Activated CD8-positive, alpha-beta T cell treated with anti-CD3 and anti-CD28 coated beads, Interleukin-2, amount 10 ng/mL, durations not matched to agents 7 days and 5 days (primary cell): ENCODE results near the gene SYCE1. TPM values are rescaled to one million over a fixed set of nuclear protein-coding genes. Genes with fewer than 3 reads are reported as not detected.
"Not testable (repeated sequence)": the region's sequence is repeated elsewhere in the genome, so short reads cannot be mapped to it uniquely, and the experiment has no call there.

Experiments
- ATAC-seq: fragments of 150-1000 bp; cut with Tn5 transposase; one replicate; pipeline ENCODE4 v1.10.0; 2021; ENCODE audit warnings: moderate library complexity
- CTCF ChIA-PET: fragments of 350-600 bp; sonication (Branson Sonifier 250); formaldehyde crosslinking; loops from one replicate; lab custom pipeline; 2021; ENCODE audit warnings: antibody characterized with exemption; lab: Charles Lee
- POLR2A ChIA-PET: fragments of 350-600 bp; sonication (Branson Sonifier 250); formaldehyde crosslinking; loops from one replicate; lab custom pipeline; 2021; ENCODE audit warnings: antibody characterized with exemption; lab: Charles Lee
- DNase-seq: peaks from one replicate; pipeline ENCODE4 v3.0.0-alpha.2; 2020
- H3K27ac Mint-ChIP-seq: one replicate; pipeline ENCODE4 v1.8.0; 2021; ENCODE audit warnings: mild to moderate bottlenecking, mixed read lengths
- H3K27me3 Mint-ChIP-seq: one replicate; pipeline ENCODE4 v1.8.0; 2021; ENCODE audit warnings: low read depth, mixed read lengths
- H3K36me3 Mint-ChIP-seq: one replicate; pipeline ENCODE4 v1.8.0; 2021; ENCODE audit warnings: low read depth, mixed read lengths
- H3K4me1 Mint-ChIP-seq: one replicate; pipeline ENCODE4 v1.8.0; 2021; ENCODE audit warnings: low read depth, mixed read lengths
- H3K4me3 Mint-ChIP-seq: one replicate; pipeline ENCODE4 v1.8.0; 2021; ENCODE audit warnings: mild to moderate bottlenecking, mixed read lengths
- H3K9me3 Mint-ChIP-seq: one replicate; pipeline ENCODE4 v1.8.0; 2022; ENCODE audit warnings: mixed read lengths; ENCODE audit not compliant: insufficient read depth
- total RNA-seq, 2 experiments: library from RNA; stranded (reverse); gene quantifications; one replicate each; pipeline ENCODE4 v1.2.3, GENCODE V29; 2021

The SYCE1 gene
- total RNA-seq, 2 experiments from 2014 or later, result 0.21 TPM; not detected in 1

DNA sequence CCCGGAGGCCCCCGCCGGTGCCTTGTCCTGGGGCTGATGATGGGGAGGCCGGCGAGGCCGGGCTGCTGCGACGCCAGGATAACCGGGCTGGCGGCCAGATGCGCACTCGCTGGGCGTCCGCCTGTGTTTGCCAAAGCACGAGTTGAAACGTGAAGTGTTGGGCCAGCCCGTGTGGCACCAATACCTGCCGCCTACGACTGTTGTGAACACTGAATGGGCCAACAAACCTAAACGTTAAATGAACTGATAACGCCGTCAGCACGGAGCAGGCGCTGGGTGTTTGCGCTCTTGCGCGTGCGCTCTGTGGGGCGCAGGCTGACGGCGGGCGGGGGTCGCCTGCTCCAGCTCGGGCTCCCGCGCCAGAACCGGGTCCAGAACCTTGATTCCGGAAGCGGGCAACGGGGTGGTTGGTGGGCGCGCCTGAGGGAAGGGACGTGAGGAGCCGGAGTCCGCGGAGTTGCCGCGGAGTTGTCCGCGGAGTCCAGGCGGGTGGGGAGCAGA is 37.6 kb downstream of the SYCE1 start:
- Mint-ChIP-seq H3K4me1 (peaks cover 21% of the 10 kb centered on the region), H3K27ac (no peak overlapping the region), H3K9me3 (peaks cover 10% of the 10 kb centered on the region), H3K36me3 (no peaks in the 10 kb centered on the region), H3K4me3 (no peak overlapping the region), H3K27me3 (peaks cover 51% of the 10 kb centered on the region)
- ChIA-PET CTCF (no interaction called here), POLR2A (no interaction called here)
- DNase-seq, result no peak
- ATAC-seq, result no peak

DNA sequence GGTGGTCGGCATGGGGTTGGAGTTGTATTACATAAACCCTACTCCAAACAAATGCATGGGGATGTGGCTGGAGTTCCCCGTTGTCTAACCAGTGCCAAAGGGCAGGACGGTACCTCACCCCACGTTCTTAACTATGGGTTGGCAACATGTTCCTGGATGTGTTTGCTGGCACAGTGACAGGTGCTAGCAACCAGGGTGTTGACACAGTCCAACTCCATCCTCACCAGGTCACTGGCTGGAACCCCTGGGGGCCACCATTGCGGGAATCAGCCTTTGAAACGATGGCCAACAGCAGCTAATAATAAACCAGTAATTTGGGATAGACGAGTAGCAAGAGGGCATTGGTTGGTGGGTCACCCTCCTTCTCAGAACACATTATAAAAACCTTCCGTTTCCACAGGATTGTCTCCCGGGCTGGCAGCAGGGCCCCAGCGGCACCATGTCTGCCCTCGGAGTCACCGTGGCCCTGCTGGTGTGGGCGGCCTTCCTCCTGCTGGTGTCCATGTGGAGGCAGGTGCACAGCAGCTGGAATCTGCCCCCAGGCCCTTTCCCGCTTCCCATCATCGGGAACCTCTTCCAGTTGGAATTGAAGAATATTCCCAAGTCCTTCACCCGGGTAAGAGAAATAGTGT is 38.3 kb downstream of the SYCE1 start, which contains the start of gene CYP2E1:
CYP2E1 (plus strand) TSS at position 407 of the 632 bp plus-strand sequence; CDS start at position 440, 33 bp downstream.
- Mint-ChIP-seq H3K4me3 (no peak within 1 kb of the TSS), H3K9me3 (peaks cover 15% of the 10 kb centered on the region), H3K27me3 (peaks cover 54% of the 10 kb centered on the region), H3K4me1 (peaks cover 21% of the 10 kb centered on the region), H3K27ac (no peak within 1 kb of the TSS), H3K36me3 (no peaks in the 10 kb centered on the region)
- no peak for ATAC-seq
- ChIA-PET CTCF (no interaction called here), POLR2A (no interaction called here)
- no peak for DNase-seq

DNA sequence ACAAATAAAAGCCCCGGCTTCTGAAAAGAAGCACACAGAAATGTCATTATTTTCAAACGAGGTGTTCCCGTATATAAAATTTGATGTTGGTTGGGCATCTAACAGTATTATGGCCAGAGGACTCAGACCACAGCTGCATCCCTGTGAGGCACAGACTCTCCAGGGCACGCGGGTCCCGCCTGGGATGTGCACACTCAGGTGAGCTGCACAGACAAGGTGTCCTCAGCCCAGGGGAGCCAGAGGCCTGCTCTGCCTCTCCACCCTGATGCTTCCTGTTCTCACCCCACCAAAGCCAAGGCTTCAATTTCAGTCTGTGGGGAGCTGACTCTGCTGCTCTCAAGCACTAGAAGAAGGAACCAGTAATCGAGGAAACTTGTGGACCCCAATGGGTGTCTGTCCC is 39.9 kb downstream of the SYCE1 start:
- no peak for ATAC-seq
- CTCF ChIA-PET, result no interaction called here
- H3K4me3 Mint-ChIP-seq, result no peak overlapping the region
- peaks cover 51% of the 10 kb centered on the region for H3K27me3 Mint-ChIP-seq
- peaks cover 15% of the 10 kb centered on the region for H3K9me3 Mint-ChIP-seq
- POLR2A ChIA-PET, result no interaction called here
- H3K4me1 Mint-ChIP-seq, result peaks cover 22% of the 10 kb centered on the region
- no peak for DNase-seq
- H3K27ac Mint-ChIP-seq, result no peak overlapping the region
- H3K36me3 Mint-ChIP-seq, result no peaks in the 10 kb centered on the region

DNA sequence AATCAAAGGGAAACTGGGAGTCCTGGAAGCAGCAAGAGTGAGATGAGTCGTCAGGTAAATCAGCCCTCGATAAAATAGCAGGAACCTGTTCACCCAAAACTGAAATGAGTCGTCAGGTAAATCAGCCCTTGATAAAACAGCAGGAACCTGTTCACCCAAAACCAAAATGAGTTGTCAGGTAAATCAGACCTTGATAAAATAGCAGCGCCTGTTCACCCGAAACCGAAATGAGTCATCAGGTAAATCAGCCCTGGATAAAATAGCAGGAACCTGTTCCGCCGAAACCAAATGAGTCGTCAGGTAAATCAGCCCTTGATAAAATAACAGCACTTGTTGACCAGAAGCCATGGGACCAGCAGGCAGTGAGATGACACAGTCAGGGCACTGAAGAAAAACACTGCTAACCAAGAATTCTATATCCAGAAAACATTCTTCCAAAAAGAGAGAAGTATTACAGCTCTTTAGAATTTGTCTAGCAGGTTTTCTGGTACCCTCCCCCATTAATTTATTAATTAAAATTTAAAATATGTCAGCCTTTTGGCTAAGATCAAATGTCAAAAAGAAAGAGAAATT is 41.7 kb downstream of the SYCE1 start:
- no peaks in the 10 kb centered on the region for H3K36me3 Mint-ChIP-seq
- no peak overlapping the region for H3K4me3 Mint-ChIP-seq

DNA sequence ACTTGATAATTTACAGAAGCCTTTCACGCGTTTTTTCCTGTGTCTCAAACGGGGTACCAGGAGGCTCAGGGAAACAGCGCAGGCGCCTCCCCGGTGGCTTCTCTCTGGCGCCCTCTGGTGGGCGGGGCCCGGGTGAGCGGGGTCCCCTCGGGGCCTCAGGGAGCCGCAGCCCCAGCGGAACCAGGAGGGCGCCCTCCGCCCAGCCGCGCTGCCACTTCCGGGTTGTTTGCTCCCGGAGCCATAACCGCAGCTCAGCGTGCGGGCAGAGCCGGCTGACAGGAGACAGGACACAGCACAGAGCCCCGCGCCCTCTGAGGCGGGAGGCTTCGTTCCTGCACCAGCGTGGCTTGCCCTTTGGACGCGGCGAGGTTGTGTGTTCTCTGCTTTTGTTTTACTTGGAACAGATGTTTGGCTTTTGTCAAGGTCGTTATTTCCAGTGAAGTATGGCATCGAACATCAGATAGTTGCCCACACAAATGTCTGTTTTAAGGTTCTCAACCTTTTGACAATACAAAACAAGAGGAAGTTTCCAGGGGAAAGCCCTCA is 45.1 kb downstream of the SYCE1 start:
- CTCF ChIA-PET, result interaction anchor here (0.5 to 4.3 kb wide), 7 partner anchors 10 to 261 kb away, joined by 3 to 29 read pairs (median 3); no protein-coding TSS in a partner anchor
- POLR2A ChIA-PET, result no interaction called here
- peak; percentile 100 for ATAC-seq
- H3K27ac Mint-ChIP-seq, result no peak overlapping the region
- H3K9me3 Mint-ChIP-seq, result peaks cover 15% of the 10 kb centered on the region
- H3K4me1 Mint-ChIP-seq, result peaks cover 11% of the 10 kb centered on the region
- peak; percentile 92 for DNase-seq
- H3K36me3 Mint-ChIP-seq, result no peaks in the 10 kb centered on the region
- H3K4me3 Mint-ChIP-seq, result peak overlapping the region; percentile 47
- peaks cover 29% of the 10 kb centered on the region for H3K27me3 Mint-ChIP-seq

More for the DNA sequence above, 41.7 kb downstream of the SYCE1 start:
- Mint-ChIP-seq H3K27me3 (peaks cover 37% of the 10 kb centered on the region), H3K27ac (no peak overlapping the region), H3K9me3 (peaks cover 15% of the 10 kb centered on the region), H3K4me1 (peaks cover 14% of the 10 kb centered on the region)
- DNase-seq (no peak), ATAC-seq (no peak)
- POLR2A ChIA-PET, result no interaction called here
- CTCF ChIA-PET, result no interaction called here

DNA sequence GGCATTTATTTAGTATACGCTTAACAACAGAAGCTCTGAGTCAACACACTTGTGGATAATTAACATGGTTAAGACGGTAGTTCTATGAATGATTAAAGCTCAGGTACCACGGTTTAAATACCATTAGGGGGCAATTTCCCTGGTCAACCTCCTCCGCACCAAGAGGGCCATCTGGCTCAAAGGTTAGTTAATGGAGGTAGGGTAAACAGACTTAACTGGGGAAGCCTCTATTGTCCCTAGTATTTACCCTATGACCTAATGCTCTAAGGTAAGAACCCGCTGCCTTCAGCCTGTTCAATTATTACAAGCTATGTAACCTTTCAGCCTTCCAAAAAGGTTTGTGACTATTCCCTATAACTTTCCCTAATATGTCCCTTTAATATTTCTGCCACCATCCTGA is 46.9 kb downstream of the SYCE1 start:
- not testable (repeated sequence) for H3K4me3 Mint-ChIP-seq, H3K27ac Mint-ChIP-seq

DNA sequence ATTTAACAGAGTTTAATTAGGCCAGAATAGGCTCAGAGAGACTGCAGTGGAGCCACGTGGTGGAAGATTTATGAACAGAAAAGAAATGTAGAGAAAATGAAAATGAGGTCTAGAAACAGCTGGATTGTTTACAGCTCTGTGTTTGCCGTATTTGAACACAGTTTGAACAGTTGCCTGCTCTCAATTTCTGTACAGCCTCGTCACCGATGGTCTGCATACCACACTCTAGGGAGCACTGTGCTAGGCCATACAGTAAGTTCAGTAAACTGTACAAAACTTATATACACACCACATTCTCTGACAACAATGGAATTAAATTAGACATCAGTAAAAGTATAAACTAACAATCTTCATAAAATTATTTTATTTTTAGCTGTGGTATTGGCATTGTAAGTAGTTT is 49.3 kb downstream of the SYCE1 start:
- H3K36me3 Mint-ChIP-seq, result no peaks in the 10 kb centered on the region
- ChIA-PET CTCF (interaction anchor here (1.0 to 2.1 kb wide), 4 partner anchors 73 to 186 kb away, joined by 3 to 7 read pairs (median 4); no protein-coding TSS in a partner anchor), POLR2A (no interaction called here)
- no peak overlapping the region for H3K27ac Mint-ChIP-seq
- H3K4me1 Mint-ChIP-seq, result peaks cover 11% of the 10 kb centered on the region
- no peak for DNase-seq
- peaks cover 40% of the 10 kb centered on the region for H3K27me3 Mint-ChIP-seq
- no peaks in the 10 kb centered on the region for H3K9me3 Mint-ChIP-seq
- no peak for ATAC-seq
- H3K4me3 Mint-ChIP-seq, result no peak overlapping the region

More for the DNA sequence above, 46.9 kb downstream of the SYCE1 start:
- H3K4me1 Mint-ChIP-seq, result peaks cover 11% of the 10 kb centered on the region
- DNase-seq, ATAC-seq, POLR2A ChIA-PET, H3K36me3 Mint-ChIP-seq: not testable (repeated sequence)
- peaks cover 35% of the 10 kb centered on the region for H3K27me3 Mint-ChIP-seq
- H3K9me3 Mint-ChIP-seq, result peaks cover 12% of the 10 kb centered on the region
- CTCF ChIA-PET, result interaction anchor here (1.7 to 4.3 kb wide), 2 partner anchors 80 to 189 kb away, joined by 4 to 29 read pairs; no protein-coding TSS in a partner anchor

DNA sequence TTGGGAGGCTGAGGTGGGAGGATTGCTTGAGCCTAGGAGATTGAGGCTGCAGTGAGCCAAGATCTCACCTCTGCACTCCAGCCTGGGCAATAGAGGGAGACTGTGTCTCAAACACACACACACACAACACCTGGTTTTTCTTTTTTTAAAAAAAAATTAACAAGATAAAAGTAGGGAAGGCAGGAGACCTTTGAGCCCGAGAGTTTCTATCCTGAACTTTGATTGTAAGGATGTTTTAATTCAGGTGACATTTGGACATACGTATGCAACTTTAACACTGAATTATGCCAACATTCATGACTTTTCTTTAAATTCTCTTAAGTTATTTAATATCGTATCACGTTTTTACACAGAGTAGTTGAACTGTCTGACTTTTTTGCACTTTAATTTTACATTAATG is 49.9 kb downstream of the SYCE1 start:
- Mint-ChIP-seq H3K4me1 (peaks cover 9% of the 10 kb centered on the region), H3K9me3 (no peaks in the 10 kb centered on the region), H3K27ac (no peak overlapping the region), H3K27me3 (peaks cover 40% of the 10 kb centered on the region), H3K36me3 (no peaks in the 10 kb centered on the region), H3K4me3 (no peak overlapping the region)
- ChIA-PET POLR2A (no interaction called here), CTCF (interaction anchor here (1.0 to 2.1 kb wide), 4 partner anchors 73 to 186 kb away, joined by 3 to 7 read pairs (median 4); no protein-coding TSS in a partner anchor)
- DNase-seq (no peak), ATAC-seq (no peak)

DNA sequence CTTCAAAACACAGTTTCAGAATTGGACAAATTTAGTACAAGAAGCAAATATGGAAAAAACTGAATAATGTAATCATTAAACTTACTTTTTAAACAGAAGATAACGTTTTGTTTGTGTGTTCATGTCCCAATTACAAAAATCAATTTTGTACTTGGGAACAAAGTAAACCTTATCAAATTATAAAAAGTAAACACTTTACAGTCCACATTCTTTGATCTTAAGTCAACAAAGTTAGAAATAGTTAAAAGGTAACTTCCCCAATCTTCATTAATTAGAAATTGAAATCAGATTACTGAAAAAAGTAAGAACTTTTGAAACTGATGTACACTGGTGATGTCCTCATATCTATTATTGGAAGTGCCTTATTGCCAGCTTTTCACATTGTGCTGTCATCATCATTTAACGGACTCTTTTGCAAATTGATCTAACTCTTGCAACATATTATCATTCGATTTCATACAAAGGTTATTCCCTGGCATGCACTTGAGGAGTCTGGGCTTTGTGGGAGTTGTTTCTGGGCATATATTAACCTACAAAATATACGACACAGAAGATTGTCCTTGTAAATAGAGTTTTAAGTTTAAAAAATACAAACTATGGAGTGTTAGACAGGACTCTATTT is 53.4 kb downstream of the SYCE1 start:
- H3K4me3 Mint-ChIP-seq, result no peak overlapping the region
- no peak overlapping the region for H3K27ac Mint-ChIP-seq
- H3K27me3 Mint-ChIP-seq, result peaks cover 42% of the 10 kb centered on the region
- H3K4me1 Mint-ChIP-seq, result no peaks in the 10 kb centered on the region
- no peaks in the 10 kb centered on the region for H3K36me3 Mint-ChIP-seq
- ATAC-seq (no peak), DNase-seq (no peak)
- peaks cover 10% of the 10 kb centered on the region for H3K9me3 Mint-ChIP-seq
- ChIA-PET CTCF (no interaction called here), POLR2A (no interaction called here)

DNA sequence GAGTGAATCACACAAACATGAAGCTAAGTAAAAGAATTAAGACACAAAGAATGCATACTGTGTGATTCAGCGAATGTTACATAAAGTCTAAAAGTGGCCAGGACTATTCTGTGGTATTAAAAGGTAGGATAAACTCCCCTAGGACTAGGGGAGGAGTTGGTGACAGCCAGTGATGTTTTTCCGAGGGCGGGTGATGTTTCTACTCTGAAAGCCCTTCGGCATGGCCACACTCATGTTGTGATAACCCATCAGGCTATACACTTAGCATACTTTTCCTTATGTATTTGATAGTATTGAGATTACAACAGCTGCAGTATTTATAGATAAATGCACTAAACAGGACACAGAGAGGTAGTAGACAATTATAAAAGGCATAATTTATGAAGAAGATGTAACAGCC is 54.0 kb downstream of the SYCE1 start:
- Mint-ChIP-seq H3K36me3 (no peaks in the 10 kb centered on the region), H3K27me3 (peaks cover 40% of the 10 kb centered on the region), H3K27ac (no peak overlapping the region), H3K4me3 (no peak overlapping the region), H3K4me1 (no peaks in the 10 kb centered on the region), H3K9me3 (peaks cover 10% of the 10 kb centered on the region)
- ChIA-PET POLR2A (no interaction called here), CTCF (no interaction called here)
- ATAC-seq, result no peak
- no peak for DNase-seq

DNA sequence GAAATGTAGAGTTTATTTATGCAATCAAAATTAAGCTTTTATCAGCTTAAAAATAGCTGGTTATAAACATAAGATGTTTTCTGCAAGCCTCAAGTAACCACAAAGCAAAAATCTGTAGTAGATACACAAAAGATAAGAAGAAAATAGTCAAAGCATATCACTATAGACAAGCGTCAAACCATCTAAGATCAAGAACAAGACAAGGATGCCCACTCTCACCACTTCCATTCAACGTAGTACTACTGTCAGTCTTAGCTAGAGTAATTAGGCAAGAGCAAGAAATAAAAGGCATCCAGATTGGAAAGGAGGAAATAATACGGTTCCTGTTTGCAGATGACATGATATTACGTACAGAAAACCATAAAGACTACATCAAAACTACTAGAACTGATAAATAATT is 55.7 kb downstream of the SYCE1 start:
- ChIA-PET POLR2A (no interaction called here), CTCF (interaction anchor here (0.9 to 1.9 kb wide), 2 partner anchors 13 to 71 kb away, joined by 4 to 7 read pairs; no protein-coding TSS in a partner anchor)
- no peak overlapping the region for H3K4me3 Mint-ChIP-seq

More for the DNA sequence above, 55.7 kb downstream of the SYCE1 start:
- no peaks in the 10 kb centered on the region for H3K36me3 Mint-ChIP-seq
- ATAC-seq (no peak), DNase-seq (no peak)
- peaks cover 10% of the 10 kb centered on the region for H3K9me3 Mint-ChIP-seq
- H3K4me1 Mint-ChIP-seq, result no peaks in the 10 kb centered on the region
- no peak overlapping the region for H3K27ac Mint-ChIP-seq
- peaks cover 36% of the 10 kb centered on the region for H3K27me3 Mint-ChIP-seq
